GM18519 (cell line): ENCODE results near the gene TOLLIP.

Experiments
- ATAC-seq: cut with Tn5 transposase; IDR thresholded peaks from one replicate; pipeline ENCODE4 v1.9.1; 2021; ENCODE audit warnings: mild to moderate bottlenecking, moderate library complexity; ENCODE audit not compliant: unreplicated experiment, low FRiP score

The TOLLIP gene

GRCh38 chr11:1224491-1225385 lies 84.7 kb downstream of the TOLLIP start:
- no peak for ATAC-seq
